ENCODE data around the gene ESAM.

Gene ESAM, protein sequence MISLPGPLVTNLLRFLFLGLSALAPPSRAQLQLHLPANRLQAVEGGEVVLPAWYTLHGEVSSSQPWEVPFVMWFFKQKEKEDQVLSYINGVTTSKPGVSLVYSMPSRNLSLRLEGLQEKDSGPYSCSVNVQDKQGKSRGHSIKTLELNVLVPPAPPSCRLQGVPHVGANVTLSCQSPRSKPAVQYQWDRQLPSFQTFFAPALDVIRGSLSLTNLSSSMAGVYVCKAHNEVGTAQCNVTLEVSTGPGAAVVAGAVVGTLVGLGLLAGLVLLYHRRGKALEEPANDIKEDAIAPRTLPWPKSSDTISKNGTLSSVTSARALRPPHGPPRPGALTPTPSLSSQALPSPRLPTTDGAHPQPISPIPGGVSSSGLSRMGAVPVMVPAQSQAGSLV

DNA sequence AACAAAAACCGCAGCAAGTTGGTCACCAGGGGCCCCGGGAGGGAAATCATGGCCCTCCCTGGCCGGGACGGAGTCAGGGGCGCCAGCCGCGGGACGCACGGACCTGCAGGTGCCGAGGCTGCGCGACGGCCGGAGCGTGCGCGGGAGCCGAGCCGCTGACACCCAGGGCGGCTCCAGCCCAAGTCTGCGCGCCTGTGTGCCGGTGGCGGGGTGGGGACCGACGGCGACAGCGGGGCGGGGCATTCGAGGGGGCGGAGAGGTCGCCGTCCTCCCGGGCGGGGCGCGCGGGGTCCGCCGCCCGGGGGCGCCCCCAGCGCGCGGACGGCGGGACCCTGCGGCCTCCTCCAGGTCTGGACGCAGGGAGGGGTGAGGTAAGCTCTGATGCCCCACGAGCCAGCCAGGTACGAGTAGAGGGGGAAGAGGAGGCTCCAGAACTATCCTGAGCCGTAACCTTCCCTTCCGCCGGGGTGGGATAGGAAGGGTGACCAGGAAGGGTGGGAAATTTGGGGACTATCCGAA lies at the start of gene ESAM:
ESAM (minus strand) TSS at position 186 of the 519 bp plus-strand sequence; CDS start at position 50, 136 bp downstream.
- DNase-seq (ENCODE audit: low read depth), result no peak

GRCh38 chr11:124811399-124812125 lies 49.5 kb upstream of the ESAM start:
- DNase-seq (ENCODE audit: low read depth), result no peak

- DNase-seq (ENCODE audit: low read depth), result no peak
Measured at GRCh38 chr11:124807660-124808270, 45.7 kb upstream of the ESAM start.

DNA sequence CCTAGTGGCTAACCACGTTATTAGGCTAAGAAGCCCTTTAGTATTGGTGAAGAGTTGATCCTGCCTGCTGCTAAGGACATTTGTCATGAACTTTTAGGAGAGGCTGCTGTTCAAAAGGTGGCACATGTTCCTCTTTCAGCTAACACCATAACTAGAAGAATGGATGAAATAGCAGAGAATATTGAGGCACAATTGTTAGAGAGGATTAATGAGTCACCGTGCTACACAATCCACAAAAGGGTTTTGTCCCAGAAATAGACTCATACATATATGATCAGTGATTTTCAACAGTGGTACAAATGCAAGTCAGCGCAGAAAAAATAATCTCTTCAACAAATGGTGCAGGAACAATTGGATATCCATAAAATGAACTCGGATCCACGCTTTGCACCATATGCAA lies 45.1 kb upstream of the ESAM start:
- DNase-seq (ENCODE audit: low read depth), result no peak

DNA sequence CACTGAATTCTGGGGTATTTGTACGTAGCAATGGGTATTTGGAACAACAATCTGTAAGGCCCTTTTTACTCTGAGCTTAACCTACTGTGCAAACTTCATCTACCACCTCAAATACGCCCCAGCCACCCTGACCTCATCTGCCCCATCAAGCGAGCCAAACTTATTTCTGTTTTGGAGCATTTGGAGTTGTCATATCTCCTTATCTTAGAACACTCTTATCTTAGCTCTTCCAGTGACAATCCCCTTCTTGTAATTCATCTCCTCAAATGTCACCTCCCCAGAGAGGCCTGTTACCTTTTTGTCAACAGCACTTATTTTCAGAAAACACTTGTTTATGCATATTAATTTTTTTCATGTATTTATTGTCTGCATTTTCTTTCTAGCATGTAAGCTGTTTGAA lies 42.8 kb upstream of the ESAM start:
- DNase-seq (ENCODE audit: low read depth), result no peak

- DNase-seq (ENCODE audit: low read depth), result peak; percentile 33
Measured at GRCh38 chr11:124801636-124802312, 39.7 kb upstream of the ESAM start.

GRCh38 chr11:124801014-124801413 lies 38.9 kb upstream of the ESAM start:
- no peak for DNase-seq (ENCODE audit: low read depth)

DNA sequence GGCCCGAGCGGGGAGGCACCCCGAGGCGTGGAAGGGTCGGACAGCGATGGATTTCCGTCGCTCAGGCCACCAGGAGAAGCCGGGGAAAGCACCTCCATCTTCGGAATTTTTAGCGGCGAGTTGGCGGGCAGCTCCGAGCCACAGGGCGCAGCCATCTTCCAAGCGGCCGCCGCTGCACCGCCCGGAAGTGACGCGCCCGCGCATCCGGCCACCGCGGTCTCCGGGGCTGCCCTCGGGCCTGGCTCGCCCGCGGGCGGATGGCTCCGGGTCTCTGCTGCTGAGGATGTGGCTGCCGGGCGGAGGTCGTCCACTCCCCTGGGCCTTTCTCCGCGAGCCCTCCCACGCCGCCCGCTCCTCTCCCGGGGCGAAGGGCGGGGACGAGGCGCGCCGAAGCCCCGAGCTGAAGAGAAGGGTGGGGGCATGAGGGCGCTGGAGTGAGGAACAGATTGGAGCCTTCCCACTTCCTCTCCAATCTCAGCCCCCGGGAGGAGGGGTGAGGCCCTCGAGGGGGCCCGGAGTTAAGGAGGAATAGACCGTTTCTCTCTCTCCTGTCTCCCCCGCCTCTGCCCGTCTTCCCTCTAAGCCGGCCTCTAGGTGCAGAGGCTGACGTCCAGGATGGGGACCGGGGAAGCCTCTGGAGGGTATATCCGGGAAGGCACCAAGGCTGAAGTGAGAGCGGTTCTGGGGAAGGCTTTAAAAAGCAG lies 38.3 kb upstream of the ESAM start, which contains the start of gene MSANTD2:
MSANTD2 (minus strand) TSS at position 181 of the 704 bp plus-strand sequence; CDS start at position 155, 26 bp downstream.
- DNase-seq (ENCODE audit: low read depth), result peak; percentile 40

- DNase-seq (ENCODE audit: low read depth), result no peak
Measured at GRCh38 chr11:124799348-124800225, 37.5 kb upstream of the ESAM start.

DNA sequence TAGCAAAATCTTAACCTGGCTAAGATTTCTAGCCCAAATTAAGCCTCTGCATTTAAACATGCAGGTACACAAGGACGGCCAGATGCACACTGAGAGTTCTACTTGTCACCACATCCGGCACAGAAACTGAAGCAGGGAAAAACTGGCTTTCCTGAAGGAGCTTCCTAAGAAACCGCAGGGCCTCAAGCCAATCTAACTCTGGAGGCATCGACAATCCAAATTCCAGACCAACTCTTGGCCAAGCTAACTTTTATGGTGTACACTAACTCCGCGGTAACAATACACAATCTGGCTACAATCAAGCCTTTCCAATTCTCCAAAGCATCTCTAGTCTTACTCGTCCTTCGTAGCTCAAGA lies 36.9 kb upstream of the ESAM start:
- DNase-seq (ENCODE audit: low read depth), result peak; percentile 58

DNA sequence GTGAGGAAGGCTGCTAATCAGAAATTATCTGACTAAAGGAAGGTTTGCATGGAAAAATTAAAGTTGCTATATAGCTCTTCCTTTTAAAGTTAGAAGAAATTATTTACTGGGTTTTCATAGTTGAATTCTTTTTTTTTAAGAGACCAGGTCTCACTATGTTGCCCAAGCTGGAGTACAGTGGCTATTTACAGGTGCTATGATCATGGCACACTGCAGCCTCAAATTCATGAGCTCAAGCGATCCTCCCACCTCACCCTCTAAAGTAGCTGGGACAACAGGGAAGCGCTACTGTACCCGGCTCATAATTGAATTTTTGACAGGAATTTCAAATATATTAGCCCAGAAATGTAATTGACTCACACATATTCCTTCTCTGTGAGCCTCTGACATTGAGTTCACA lies 34.2 kb upstream of the ESAM start:
- DNase-seq (ENCODE audit: low read depth), result no peak

DNA sequence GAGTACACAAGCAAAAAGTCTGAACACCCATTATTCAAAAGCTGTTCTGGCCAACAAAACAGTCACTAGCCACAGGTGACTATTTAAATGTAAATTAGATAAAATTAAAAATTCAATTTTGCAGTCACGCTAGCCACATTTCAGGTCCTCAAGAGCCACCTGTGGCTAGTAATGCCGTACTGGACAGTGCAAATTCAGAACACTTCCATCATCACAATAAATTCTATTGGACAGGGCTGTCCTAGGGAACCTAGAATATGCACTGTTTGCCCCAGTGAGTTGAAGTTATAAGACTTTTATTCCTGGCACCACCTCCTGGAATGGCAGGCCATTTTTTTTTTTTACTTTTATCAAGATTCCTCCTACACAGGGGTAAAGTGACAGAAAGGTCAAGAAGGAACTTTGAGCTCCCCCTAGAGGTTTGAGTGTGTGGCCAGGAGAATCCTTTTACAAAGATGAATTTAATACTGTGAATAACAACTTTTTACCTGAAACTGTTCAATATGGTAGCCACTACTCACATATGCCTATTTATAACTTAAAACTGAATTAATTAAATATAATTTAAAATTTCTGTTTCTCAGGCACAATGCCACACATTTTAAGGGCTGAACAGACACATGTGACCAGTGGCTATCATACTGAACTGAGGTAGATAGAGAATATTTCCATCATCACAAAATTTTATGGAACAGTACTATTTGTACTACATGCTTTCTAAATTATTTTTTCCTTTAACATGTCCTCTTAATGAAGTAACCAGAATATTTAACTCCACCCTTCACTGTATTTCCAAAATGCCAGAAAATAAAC lies 31.6 kb upstream of the ESAM start:
- DNase-seq (ENCODE audit: low read depth), result no peak

DNA sequence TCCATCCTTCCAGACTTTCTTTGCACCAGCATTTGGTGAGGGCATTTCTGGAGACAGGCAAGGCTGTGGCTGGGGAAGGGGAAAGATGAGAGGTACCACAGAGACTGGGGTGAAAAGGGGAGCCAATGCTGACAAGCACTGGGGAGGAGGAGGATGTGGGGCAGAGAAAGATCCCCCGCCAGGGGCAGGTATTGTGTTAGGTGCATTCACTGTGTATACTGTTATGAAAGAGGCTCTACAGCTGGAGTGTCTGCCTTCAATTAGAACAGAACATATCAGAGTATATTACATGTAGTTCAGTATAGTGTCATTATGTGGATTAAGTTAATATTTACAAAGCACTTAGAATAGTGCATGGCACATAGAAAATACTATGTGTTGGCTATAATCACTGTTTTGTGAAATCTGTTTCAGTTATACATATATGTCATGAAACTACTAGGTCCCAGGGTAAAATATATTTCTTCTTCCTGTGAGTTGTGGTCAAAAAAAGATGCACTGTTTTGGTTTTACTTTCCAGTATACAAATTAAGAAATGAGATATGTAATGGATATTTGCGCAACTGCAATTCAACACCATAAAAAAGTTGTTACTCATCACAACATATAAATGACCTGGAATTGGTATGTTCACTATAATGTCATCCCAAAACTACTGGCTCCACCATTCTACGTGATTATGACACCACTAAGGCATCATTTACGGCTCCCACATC lies 29.7 kb upstream of the ESAM start:
- DNase-seq (ENCODE audit: low read depth), result no peak

DNA sequence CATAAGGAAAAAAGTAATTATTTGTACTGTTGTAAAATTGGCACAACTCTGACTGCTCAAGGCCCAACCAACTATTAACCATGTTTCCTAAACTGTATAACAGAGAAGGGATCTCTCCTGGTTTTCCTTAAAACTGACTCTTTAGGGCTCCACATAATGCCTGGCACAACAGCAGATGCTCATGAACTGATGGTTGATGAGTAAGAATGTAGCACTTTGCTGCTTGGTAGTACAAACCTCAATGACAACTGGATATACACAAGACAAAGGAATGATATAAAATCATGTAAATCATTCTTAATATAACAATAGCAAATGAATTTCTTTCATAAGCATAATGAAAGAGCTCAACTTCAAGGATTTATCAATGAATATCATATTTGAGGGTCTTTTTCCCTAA lies 26.4 kb upstream of the ESAM start:
- DNase-seq (ENCODE audit: low read depth), result no peak

GRCh38 chr11:124784051-124784450 lies 22.0 kb upstream of the ESAM start:
- no peak for DNase-seq (ENCODE audit: low read depth)

GRCh38 chr11:124783002-124783401 lies 20.9 kb upstream of the ESAM start:
- no peak for DNase-seq (ENCODE audit: low read depth)

- DNase-seq (ENCODE audit: low read depth), result no peak
Measured at GRCh38 chr11:124779568-124779967, 17.5 kb upstream of the ESAM start.

DNA sequence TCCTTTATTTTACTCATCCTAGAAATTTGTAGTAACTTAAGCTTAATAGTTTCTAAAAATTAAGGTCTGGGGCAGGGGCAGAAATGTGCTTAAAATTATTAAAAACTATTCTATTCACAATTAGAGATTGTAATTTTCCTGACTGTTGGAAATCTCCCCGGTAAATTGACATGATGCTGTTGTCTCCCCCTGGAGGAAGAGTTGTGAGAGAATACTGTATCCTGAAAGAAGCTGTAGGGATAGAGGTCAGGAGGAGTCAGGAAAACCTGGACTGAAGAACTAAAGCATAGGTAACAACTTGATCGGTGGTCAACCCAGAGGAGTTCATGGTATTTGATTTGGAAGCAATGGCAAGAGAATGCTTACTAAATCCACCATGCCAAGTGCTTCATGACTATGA lies 16.2 kb upstream of the ESAM start:
- no peak for DNase-seq (ENCODE audit: low read depth)

Measured in GM04504 (cell line).